Fibroblast of lung (primary cell): ENCODE measurements around the gene HCST.

Experiments
- EZH2 ChIP-seq: IDR thresholded peaks from 2 replicates; pipeline ENCODE4 v1.5.1; 2012; ENCODE audit warnings: low read length, control low read depth, mild to moderate bottlenecking; ENCODE audit errors: missing control alignments
- TF ChIP-seq, protein P1 (sequence below), 2 donors: IDR thresholded peaks in 1 of 2; conservative IDR thresholded peaks in 1 of 2; 1 replicate in 1 of 2; 2 replicates in 1 of 2; pipeline ENCODE4 v1.5.1; 2011 to 2012; ENCODE audit warnings: low read length in 2 of 2, control low read depth in 1 of 2, inconsistent platforms in 1 of 2, low read depth in 1 of 2, mild to moderate bottlenecking in 1 of 2

DNA sequence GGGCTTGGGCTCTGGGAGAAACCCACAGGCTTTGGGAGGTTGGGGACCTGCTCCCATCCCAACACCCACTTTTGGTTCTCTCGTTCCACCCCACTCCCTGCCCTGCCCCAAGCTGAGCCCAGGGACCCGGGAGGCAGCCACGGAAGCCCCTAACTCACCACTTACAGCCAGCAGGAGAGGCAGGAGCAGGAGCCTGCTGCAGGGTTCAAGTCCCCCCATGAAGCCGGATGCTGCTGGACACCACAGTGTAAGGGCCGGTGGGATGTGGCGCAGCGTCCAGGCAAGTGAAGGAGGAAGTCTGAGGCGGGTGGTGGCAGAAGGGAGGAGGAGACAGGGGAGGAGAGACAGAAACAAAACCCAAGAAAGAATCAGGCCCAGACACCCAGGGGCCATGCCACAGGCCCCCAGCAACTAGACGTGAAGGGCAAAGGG is 5.7 kb downstream of the HCST start, which contains the start of gene TYROBP:
- TF ChIP-seq, protein P1, sequence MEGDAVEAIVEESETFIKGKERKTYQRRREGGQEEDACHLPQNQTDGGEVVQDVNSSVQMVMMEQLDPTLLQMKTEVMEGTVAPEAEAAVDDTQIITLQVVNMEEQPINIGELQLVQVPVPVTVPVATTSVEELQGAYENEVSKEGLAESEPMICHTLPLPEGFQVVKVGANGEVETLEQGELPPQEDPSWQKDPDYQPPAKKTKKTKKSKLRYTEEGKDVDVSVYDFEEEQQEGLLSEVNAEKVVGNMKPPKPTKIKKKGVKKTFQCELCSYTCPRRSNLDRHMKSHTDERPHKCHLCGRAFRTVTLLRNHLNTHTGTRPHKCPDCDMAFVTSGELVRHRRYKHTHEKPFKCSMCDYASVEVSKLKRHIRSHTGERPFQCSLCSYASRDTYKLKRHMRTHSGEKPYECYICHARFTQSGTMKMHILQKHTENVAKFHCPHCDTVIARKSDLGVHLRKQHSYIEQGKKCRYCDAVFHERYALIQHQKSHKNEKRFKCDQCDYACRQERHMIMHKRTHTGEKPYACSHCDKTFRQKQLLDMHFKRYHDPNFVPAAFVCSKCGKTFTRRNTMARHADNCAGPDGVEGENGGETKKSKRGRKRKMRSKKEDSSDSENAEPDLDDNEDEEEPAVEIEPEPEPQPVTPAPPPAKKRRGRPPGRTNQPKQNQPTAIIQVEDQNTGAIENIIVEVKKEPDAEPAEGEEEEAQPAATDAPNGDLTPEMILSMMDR (conservative IDR thresholded peaks at IDR 0.05 in 1 of 2, IDR thresholded peaks at IDR 0.05 in 1 of 2; ENCODE audit: low read depth in 1 of 2, low read length in 2 of 2): no peak
- TF ChIP-seq EZH2: no peak
